ENCODE data around the gene TSEN15.

TSEN15 gene

GRCh38 chr1:184112176-184112948, 60.8 kb downstream of the TSEN15 start:
- no peaks in the 10 kb centered on the region for H3K27me3 Mint-ChIP-seq
- no peaks in the 10 kb centered on the region for H3K9me3 Mint-ChIP-seq
- H3K4me3 Mint-ChIP-seq, result no peak overlapping the region
- peaks cover 8% of the 10 kb centered on the region for H3K4me1 Mint-ChIP-seq (ENCODE audit: low read depth)
- intact Hi-C loops (cut with micrococcal nuclease), result no loop called here
- H3K27ac Mint-ChIP-seq, result no peak overlapping the region
- no peaks in the 10 kb centered on the region for H3K36me3 Mint-ChIP-seq (ENCODE audit: low read depth)

- Mint-ChIP-seq H3K4me1 (ENCODE audit: low read depth) (peaks cover 8% of the 10 kb centered on the region), H3K4me3 (no peak overlapping the region), H3K27ac (no peak overlapping the region), H3K27me3 (no peaks in the 10 kb centered on the region), H3K9me3 (no peaks in the 10 kb centered on the region), H3K36me3 (ENCODE audit: low read depth) (no peaks in the 10 kb centered on the region)
- intact Hi-C loops (cut with micrococcal nuclease), result no loop called here
These were observed 61.7 kb downstream of the TSEN15 start for GRCh38 chr1:184113251-184113650.

GRCh38 chr1:184114818-184115398, 63.4 kb downstream of the TSEN15 start:
- Mint-ChIP-seq H3K4me3 (no peak overlapping the region), H3K9me3 (no peaks in the 10 kb centered on the region), H3K27me3 (no peaks in the 10 kb centered on the region)

GRCh38 chr1:184116287-184116686, 64.8 kb downstream of the TSEN15 start:
- Mint-ChIP-seq H3K27ac (no peak overlapping the region), H3K27me3 (no peaks in the 10 kb centered on the region), H3K4me1 (ENCODE audit: low read depth) (no peaks in the 10 kb centered on the region), H3K36me3 (ENCODE audit: low read depth) (no peaks in the 10 kb centered on the region), H3K4me3 (no peak overlapping the region), H3K9me3 (no peaks in the 10 kb centered on the region)
- intact Hi-C loops (cut with micrococcal nuclease), result no loop called here

More at GRCh38 chr1:184114818-184115398, 63.4 kb downstream of the TSEN15 start:
- Mint-ChIP-seq H3K36me3 (ENCODE audit: low read depth) (no peaks in the 10 kb centered on the region), H3K4me1 (ENCODE audit: low read depth) (peaks cover 8% of the 10 kb centered on the region), H3K27ac (no peak overlapping the region)
- intact Hi-C loops (cut with micrococcal nuclease), result no loop called here

- intact Hi-C loops (cut with micrococcal nuclease), result no loop called here
- H3K27ac Mint-ChIP-seq, result no peak overlapping the region
- no peaks in the 10 kb centered on the region for H3K9me3 Mint-ChIP-seq
- no peak overlapping the region for H3K4me3 Mint-ChIP-seq
- no peaks in the 10 kb centered on the region for H3K27me3 Mint-ChIP-seq
- H3K36me3 Mint-ChIP-seq (ENCODE audit: low read depth), result no peaks in the 10 kb centered on the region
- H3K4me1 Mint-ChIP-seq (ENCODE audit: low read depth), result no peaks in the 10 kb centered on the region
These were observed 66.5 kb downstream of the TSEN15 start for GRCh38 chr1:184118046-184118445.

Measured in dendritic cell treated with granulocyte-macrophage colony-stimulating factor and Interleukin-4, amounts not matched to agents 40 ng/mL and 50 ng/mL, for 4 days (primary cell).